Measurements from ENCODE around the gene AFP.

AFP gene

GRCh38 chr4:73468170-73468569, 32.1 kb downstream of the AFP start:
- DNase-seq: no peak

- no peak for DNase-seq
Observed at GRCh38 chr4:73470728-73471127, 34.7 kb downstream of the AFP start.

- no peak for DNase-seq
Observed at GRCh38 chr4:73477176-73477575, 41.2 kb downstream of the AFP start.

- DNase-seq: no peak
Observed at GRCh38 chr4:73479323-73479722, 43.3 kb downstream of the AFP start.

GRCh38 chr4:73481358-73481757, 45.3 kb downstream of the AFP start, which contains the start of gene AFM:
AFM (plus strand) TSS chr4:73481745; CDS start chr4:73481776, 31 bp downstream.
- no peak for DNase-seq

DNA sequence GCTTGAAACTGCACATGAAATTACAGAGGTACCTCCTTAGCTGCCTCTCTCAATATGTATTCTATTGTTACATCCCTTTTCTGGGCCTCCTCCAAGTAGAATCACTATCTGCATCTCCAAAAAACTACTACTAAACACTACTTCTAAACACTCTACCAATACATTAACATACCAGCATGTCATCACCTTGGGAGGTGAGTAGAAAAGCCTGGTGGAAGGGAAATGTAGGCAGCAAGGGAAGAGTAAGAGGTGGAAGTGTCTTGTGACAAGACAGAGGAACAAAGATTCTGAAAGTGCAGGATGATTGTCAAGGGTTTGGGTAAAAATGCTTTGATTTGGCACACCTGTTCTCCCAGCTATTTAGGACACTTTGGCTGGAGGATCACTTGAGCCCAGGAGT, 49.1 kb downstream of the AFP start:
- DNase-seq: no peak

- no peak for DNase-seq
Observed at GRCh38 chr4:73485596-73485995, 49.6 kb downstream of the AFP start.

GRCh38 chr4:73486497-73486896, 50.5 kb downstream of the AFP start:
- DNase-seq: no peak

GRCh38 chr4:73487233-73487632, 51.2 kb downstream of the AFP start:
- no peak for DNase-seq

DNA sequence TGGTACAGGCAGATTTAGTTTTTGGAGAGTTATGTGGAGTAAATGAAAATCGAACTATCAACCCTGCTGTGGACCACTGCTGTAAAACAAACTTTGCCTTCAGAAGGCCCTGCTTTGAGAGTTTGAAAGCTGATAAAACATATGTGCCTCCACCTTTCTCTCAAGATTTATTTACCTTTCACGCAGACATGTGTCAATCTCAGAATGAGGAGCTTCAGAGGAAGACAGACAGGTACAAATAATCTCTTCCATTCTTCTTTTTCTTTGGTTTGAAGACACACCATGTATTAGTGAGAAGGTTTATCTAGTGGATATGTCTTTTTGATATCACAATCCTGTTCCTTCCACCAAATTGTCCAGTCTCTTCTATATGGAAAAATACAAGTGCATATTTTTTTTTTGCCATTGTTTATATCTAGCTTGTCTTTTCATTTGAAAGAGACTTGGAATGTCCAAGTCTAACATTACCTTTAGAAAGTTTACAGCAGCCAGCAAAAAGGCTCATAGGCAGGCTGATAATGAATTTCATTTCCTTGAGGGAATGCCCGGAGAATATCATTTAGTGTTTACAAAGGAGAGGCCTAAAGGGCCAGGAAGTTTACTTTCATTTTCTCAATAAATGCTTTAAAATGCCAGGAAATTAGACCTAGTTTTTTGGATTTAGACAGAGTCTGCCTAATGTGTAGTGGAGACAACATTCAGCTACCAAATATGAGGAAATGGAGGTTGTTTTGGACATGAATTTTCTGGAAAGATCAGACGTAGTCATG, 64.2 kb downstream of the AFP start:
- no peak for DNase-seq

GRCh38 chr4:73501664-73502265, 65.7 kb downstream of the AFP start:
- no peak for DNase-seq

GRCh38 chr4:73505567-73505966, 69.5 kb downstream of the AFP start:
- no peak for DNase-seq

Data from NCI-H82 (cell line).